ENCODE data around the gene SYNM.

The SYNM gene

GRCh38 chr15:99085413-99086326 is 19.2 kb upstream of the SYNM start:
- ATAC-seq: no peak
- no peak for DNase-seq

- ATAC-seq (no peak), DNase-seq (no peak)
Observed at GRCh38 chr15:99086327-99086667, 18.6 kb upstream of the SYNM start.

GRCh38 chr15:99087405-99087943 is 17.4 kb upstream of the SYNM start:
- DNase-seq (no peak), ATAC-seq (no peak)

GRCh38 chr15:99090011-99090699 is 14.7 kb upstream of the SYNM start:
- DNase-seq (no peak), ATAC-seq (no peak)

- no peak for ATAC-seq
Observed at GRCh38 chr15:99090938-99091337, 13.9 kb upstream of the SYNM start.

GRCh38 chr15:99092554-99093172 is 12.2 kb upstream of the SYNM start:
- no peak for ATAC-seq
- DNase-seq: no peak

More at GRCh38 chr15:99090938-99091337, 13.9 kb upstream of the SYNM start:
- no peak for DNase-seq

GRCh38 chr15:99095626-99096025 is 9.3 kb upstream of the SYNM start:
- ATAC-seq (no peak), DNase-seq (no peak)

GRCh38 chr15:99096173-99096893 is 8.5 kb upstream of the SYNM start:
- no peak for DNase-seq
- ATAC-seq: no peak

GRCh38 chr15:99096894-99097426 is 7.9 kb upstream of the SYNM start:
- no peak for ATAC-seq
- no peak for DNase-seq

- DNase-seq: no peak
- no peak for ATAC-seq
Observed at GRCh38 chr15:99097441-99098410, 7.2 kb upstream of the SYNM start.

GRCh38 chr15:99098426-99098825 is 6.5 kb upstream of the SYNM start:
- DNase-seq (no peak), ATAC-seq (no peak)

- DNase-seq: no peak
- ATAC-seq: no peak
Observed at GRCh38 chr15:99098991-99099390, 5.9 kb upstream of the SYNM start.

GRCh38 chr15:99099661-99100060 is 5.2 kb upstream of the SYNM start:
- ATAC-seq (no peak), DNase-seq (no peak)

- ATAC-seq: peak; percentile 26
- peak; percentile 72 for DNase-seq
Observed at GRCh38 chr15:99100245-99101173, 4.4 kb upstream of the SYNM start.

- ATAC-seq: no peak
- no peak for DNase-seq
Observed at GRCh38 chr15:99101501-99101900, 3.4 kb upstream of the SYNM start.

GRCh38 chr15:99102332-99103235 is 2.3 kb upstream of the SYNM start:
- no peak for DNase-seq
- ATAC-seq: no peak

GRCh38 chr15:99103279-99103678 is 1.6 kb upstream of the SYNM start:
- DNase-seq (no peak), ATAC-seq (no peak)
